ENCODE results near the gene DVL1.

The DVL1 gene

GRCh38 chr1:1318777-1319645 lies 30.2 kb downstream of the DVL1 start:
- no peak for TF ChIP-seq CTCF (IDR thresholded peaks at IDR 0.05)

DNA sequence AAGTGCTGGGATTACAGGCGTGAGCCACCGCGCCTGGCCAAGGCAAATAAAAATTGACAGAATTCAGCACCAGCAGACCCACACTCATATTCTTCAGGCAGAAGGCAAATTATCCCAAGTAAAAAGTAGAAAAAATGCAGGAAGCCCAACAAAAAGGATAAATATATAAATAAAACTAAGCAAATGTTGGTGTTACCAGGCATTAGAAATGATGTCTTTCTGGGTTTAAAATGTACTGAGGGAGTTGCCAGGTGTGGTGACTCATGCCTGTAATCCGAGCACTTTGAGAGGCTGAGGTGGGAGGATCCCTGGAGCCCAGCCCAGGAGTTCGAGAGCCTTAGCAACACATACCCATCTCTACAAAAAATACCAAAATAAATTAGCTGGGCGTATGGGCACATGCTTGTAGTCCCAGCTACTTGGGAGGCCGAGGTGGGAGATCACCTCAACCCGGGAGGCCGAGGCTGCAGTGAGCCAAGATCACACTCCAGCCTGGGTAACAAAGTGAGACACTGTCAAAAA lies 31.0 kb downstream of the DVL1 start:
- no peak for TF ChIP-seq CTCF (IDR thresholded peaks at IDR 0.05)

GRCh38 chr1:1317420-1317819 lies 31.8 kb downstream of the DVL1 start:
- no peak for TF ChIP-seq CTCF (IDR thresholded peaks at IDR 0.05)

GRCh38 chr1:1315435-1315954 lies 33.7 kb downstream of the DVL1 start:
- no peak for TF ChIP-seq CTCF (IDR thresholded peaks at IDR 0.05)

GRCh38 chr1:1314678-1315335 lies 34.4 kb downstream of the DVL1 start:
- TF ChIP-seq CTCF (IDR thresholded peaks at IDR 0.05): no peak

DNA sequence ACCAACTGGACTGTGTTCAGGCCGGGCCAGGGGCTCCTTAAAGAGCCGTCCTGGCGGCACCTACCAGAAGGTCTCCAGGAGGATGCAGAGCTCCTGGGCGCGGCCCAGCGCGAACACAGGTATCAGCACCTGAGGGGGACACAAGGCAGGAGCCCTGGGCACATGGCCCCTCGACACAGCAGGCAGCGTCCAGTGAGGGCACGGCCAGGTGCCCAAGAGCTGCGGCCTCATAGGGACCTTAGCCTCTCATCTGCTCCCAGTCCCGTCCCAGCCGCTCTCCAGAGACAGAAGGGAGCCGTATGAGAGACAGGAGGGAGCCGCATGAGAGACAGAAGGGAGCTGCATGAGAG lies 35.0 kb downstream of the DVL1 start:
- no peak for TF ChIP-seq CTCF (IDR thresholded peaks at IDR 0.05)

GRCh38 chr1:1313500-1314236 lies 35.5 kb downstream of the DVL1 start:
- no peak for TF ChIP-seq CTCF (IDR thresholded peaks at IDR 0.05)

All from LNCAP (cell line).